Measurements from ENCODE around the gene ASAP3. TPM values are rescaled to one million over a fixed set of nuclear protein-coding genes. Genes with fewer than 3 reads are reported as not detected.

ASAP3 gene
- total RNA-seq, 2 experiments from 2014 or later = 0.63 to 1.1 TPM

DNA sequence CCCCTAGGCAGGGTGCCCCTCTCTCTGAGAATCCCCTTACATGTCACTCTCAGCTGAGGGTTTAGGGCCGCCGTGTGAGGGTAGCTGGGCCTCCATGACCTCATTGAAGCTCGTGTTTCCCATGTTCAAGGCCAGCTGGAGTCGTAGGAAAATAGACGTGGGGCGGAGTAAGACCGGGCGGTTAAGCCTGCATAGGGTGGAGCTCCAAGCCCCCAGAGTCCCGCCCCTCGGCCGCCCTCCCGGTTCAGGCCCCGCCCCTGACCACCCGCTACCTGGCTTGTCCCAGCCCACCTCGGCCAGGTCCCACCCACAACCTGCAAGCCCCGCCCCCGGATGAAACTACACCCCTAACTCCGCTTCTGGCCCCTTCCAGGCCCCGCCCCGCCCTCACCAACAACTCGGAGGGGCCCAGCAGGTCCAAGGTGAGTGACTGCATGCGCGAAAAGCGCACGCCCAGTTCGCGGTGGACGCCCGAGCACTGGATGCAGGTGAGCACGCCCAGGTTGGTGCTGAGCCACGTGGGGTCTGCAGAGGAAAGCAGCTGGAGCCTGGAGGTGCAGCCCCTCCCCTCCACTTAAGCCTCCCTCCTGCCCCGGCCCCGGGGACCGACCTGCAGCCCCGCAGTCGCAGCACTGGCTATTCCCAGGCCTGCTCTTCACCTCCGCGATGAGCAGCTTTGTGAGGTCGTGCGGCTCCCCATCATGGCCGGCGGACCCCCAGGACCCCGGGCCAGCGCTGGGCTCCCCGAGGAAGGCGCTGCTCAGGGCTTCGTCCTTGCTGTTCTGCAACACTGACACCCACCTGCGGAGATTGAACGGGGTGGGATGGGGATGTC, 47.2 kb downstream of the ASAP3 start:
- ChIA-PET POLR2A (interaction anchor here (0.6 to 0.7 kb wide), 2 partner anchors 11 to 14 kb away, joined by 3 read pairs; no protein-coding TSS in a partner anchor), CTCF (no interaction called here)

- POLR2A ChIA-PET = no interaction called here
- CTCF ChIA-PET = no interaction called here
These were observed 49.7 kb downstream of the ASAP3 start for GRCh38 chr1:23434260-23434775.

DNA sequence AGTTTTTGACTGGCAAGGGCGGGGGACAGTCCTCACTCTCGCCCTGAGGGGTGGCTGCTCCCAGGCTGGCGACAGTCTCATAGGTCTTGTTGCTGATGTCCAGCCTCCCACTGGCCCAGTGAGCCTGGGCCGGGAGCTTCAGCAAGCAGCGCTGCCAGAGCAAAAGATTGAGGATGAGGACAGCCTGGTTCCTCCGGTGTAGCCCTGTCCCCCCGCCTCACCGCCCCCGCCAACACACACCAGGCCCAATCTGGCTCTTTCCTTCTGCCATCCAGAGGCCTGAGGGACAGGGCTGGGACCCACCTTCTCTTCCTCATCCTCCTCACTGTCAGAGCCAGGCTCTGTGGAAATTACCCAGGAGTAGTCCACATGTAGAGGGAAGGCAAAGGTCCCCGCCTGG, 50.9 kb downstream of the ASAP3 start:
- CTCF ChIA-PET = no interaction called here
- POLR2A ChIA-PET = no interaction called here

- CTCF ChIA-PET = interaction anchor here (1.3 kb wide), 1 partner anchor 15 kb away, joined by 3 read pairs; no protein-coding TSS in a partner anchor
- POLR2A ChIA-PET = no interaction called here
These were observed 52.5 kb downstream of the ASAP3 start for GRCh38 chr1:23431431-23431830.

GRCh38 chr1:23430803-23431202, 53.2 kb downstream of the ASAP3 start:
- ChIA-PET POLR2A (no interaction called here), CTCF (interaction anchor here (0.6 to 1.3 kb wide), 2 partner anchors 14 to 291 kb away, joined by 3 read pairs; no protein-coding TSS in a partner anchor)

- CTCF ChIA-PET = no interaction called here
- POLR2A ChIA-PET = no interaction called here
These were observed 55.7 kb downstream of the ASAP3 start for GRCh38 chr1:23428136-23428905.

DNA sequence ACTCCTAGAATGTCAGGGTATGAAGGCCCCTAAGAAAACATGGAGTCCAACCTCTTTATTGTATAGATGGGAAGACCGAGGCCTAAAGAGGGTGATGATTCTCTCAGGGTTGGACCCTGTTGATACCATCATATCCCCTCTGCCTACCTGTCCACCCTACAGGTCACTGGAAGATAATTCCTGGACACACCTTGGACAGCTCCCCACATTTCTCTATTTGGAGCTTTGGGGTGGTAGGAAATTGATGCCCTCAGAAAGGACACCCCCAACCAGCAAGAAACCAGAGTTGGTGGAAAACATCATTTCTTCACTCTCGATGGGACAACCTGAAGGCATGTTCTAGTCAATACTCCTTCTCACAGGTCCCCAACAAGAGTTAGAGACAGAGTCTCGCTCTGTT, 56.4 kb downstream of the ASAP3 start:
- CTCF ChIA-PET = interaction anchor here (0.8 kb wide), 1 partner anchor 15 kb away, joined by 3 read pairs; no protein-coding TSS in a partner anchor
- POLR2A ChIA-PET = no interaction called here

DNA sequence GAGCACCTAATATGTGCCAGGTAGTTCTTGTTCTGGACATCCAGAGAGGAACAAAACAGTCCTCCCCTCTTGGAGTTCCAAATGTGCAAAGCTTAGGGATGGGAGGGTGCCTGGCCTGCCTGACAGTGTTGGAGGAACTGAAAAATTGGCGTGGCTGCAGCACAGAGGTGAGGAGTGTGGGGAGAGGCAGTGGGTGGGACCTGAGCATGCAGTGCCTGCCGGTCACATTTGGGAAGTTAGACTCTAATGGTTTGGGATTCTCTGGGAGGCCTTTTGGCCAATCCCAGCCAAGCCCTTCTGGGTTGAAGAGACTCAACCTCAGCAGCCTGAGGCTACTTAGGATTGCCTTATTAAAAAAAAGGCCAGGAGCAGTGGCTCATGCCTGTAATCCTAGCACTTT, 57.2 kb downstream of the ASAP3 start:
- ChIA-PET CTCF (no interaction called here), POLR2A (no interaction called here)

DNA sequence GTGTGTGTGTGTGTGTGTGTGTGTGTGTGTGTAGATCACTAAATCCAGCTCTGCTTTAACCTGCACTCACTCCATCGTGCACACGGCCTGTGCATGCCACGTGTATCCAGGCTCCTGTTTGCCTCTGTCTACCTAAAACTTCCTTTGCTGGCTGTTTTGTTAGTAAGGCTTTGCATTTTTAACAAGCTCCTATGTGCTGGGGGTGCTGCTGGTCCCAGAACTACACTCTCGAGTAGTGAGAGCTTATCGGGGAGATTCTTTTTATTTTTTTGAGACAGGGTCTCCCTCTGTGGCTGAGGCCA, 58.8 kb downstream of the ASAP3 start:
- ChIA-PET POLR2A (interaction anchor here (0.6 to 1.2 kb wide), 2 partner anchors 11 to 81 kb away, joined by 3 to 4 read pairs; partner anchors contain the start of gene HNRNPR), CTCF (no interaction called here)

- ChIA-PET POLR2A (interaction anchor here (0.6 to 1.2 kb wide), 2 partner anchors 12 to 80 kb away, joined by 3 to 4 read pairs; partner anchors contain the start of gene HNRNPR), CTCF (no interaction called here)
These were observed 59.4 kb downstream of the ASAP3 start, which contains the start of gene TCEA3 for GRCh38 chr1:23424293-23425192. Gene TCEA3 (minus strand): TSS chr1:23424748. CDS start chr1:23424633, 115 bp downstream.

DNA sequence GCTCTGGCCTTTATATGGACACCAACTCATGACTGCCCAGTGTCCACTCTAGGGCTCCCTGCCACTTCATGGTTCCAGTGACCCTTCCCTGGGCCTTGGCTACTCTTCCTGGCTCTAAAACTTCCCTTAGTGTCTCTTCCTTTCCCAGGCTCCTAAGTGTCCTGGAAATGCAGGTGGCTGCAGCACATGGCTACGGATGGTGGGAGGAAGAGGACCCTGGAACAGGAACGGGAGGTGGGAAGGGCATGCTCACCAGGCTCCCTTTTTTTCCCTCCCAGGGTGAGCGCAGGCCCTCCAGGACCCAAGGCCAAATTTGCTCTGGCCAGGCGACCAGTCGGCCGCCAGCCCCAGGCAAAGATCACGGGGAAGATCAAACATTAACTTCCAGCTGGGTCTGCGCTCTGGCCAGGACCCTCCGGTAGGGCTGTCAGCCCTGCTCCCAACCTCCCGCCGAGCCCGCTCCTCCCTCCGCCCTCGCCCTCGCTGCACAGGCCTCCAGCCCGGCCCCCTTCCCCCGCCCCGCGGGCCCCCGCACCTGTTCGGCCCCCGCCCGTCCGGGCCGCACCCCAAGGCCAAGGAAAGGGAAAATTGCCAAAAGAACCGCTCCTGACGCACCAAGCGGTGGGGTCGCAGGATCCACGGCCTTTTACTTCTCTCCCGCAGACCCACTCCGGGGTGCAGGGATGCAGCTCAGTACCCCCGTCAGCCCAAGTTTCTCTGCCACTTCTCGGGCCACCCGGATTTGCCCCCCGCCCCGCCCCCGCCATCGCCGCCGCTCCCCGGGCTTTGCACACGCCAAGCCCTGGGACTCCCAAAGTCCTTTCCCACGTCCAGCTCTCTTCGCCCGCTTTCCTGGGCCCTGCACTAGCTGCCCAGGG, 60.3 kb downstream of the ASAP3 start:
- POLR2A ChIA-PET = interaction anchor here (1.2 to 1.5 kb wide), 2 partner anchors 79 kb away, joined by 4 read pairs; partner anchors contain the start of gene HNRNPR
- CTCF ChIA-PET = interaction anchor here (1.8 kb wide), 1 partner anchor 20 kb away, joined by 8 read pairs; no protein-coding TSS in a partner anchor

GRCh38 chr1:23422941-23423340, 61.0 kb downstream of the ASAP3 start:
- ChIA-PET POLR2A (interaction anchor here (1.5 kb wide), 1 partner anchor 78 kb away, joined by 4 read pairs; no protein-coding TSS in a partner anchor), CTCF (interaction anchor here (1.1 to 1.8 kb wide), 3 partner anchors 10 to 19 kb away, joined by 3 to 8 read pairs (median 4); no protein-coding TSS in a partner anchor)

GRCh38 chr1:23422241-23422877, 61.6 kb downstream of the ASAP3 start:
- POLR2A ChIA-PET = interaction anchor here (1.5 kb wide), 1 partner anchor 78 kb away, joined by 4 read pairs; no protein-coding TSS in a partner anchor
- CTCF ChIA-PET = interaction anchor here (1.1 to 1.8 kb wide), 3 partner anchors 10 to 18 kb away, joined by 3 to 8 read pairs (median 4); no protein-coding TSS in a partner anchor

DNA sequence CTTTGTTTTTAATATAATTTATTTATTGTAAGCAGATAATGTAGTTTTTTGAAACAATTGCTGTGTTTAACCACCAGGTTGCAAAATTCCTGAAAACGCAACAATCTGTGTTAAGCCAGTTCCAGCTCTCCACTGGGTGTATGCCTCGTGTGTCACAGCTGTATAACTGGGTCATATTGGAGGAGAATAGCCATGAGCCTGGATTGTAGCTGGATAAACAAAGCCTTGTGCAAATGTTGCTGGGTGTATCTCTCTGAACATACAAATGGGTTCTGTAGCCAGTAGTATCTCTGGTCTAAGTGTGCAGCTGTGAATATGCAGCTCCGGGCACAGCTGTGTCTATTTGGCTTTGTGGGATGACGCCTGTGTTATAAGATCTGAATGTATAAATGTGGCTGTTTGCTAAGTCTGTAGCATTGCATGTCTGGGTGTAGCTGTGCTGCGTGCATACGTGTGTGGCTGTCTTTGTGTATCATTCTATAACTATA, 62.2 kb downstream of the ASAP3 start:
- POLR2A ChIA-PET = interaction anchor here (1.5 kb wide), 1 partner anchor 77 kb away, joined by 4 read pairs; no protein-coding TSS in a partner anchor
- CTCF ChIA-PET = interaction anchor here (1.1 to 1.8 kb wide), 3 partner anchors 9 to 18 kb away, joined by 3 to 8 read pairs (median 4); no protein-coding TSS in a partner anchor

- ChIA-PET CTCF (interaction anchor here (1.4 to 1.8 kb wide), 2 partner anchors 9 to 17 kb away, joined by 4 to 8 read pairs; no protein-coding TSS in a partner anchor), POLR2A (no interaction called here)
These were observed 62.6 kb downstream of the ASAP3 start for GRCh38 chr1:23421343-23421742.

- CTCF ChIA-PET = interaction anchor here (0.5 kb wide), 1 partner anchor 56 kb away, joined by 5 read pairs; no protein-coding TSS in a partner anchor
- POLR2A ChIA-PET = no interaction called here
These were observed 63.2 kb downstream of the ASAP3 start for GRCh38 chr1:23420778-23421177.

DNA sequence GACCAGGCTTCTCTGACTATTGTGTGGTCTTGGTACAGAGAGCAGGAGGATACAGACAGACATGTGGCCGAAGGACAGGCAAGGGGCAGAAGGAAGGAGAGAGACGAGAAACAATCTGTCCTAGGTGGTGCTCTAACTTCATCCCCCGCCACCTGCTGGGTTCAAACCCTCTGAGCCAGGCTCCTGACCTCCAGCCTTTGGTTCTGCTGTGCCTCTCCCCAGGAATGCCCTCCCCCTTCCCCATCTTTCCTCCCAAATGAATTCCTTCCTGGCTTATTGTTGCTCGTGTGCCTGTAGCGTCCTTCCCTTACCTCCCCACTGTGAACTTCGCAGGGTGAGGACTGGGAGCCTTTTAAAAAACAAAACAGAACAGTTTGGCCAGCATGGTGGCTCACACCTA, 64.8 kb downstream of the ASAP3 start:
- ChIA-PET POLR2A (no interaction called here), CTCF (no interaction called here)

Data from activated CD8-positive, alpha-beta memory T cell treated with anti-CD3 and anti-CD28 coated beads for 36 hours (primary cell).